ENCODE results near the gene KPNA5.
A peak's percentile ranks its signal among the peaks of the same experiment; 100 is the strongest.
"Not testable (repeated sequence)": the region's sequence is repeated elsewhere in the genome, so short reads cannot be mapped to it uniquely, and the experiment has no call there.

Gene KPNA5

DNA sequence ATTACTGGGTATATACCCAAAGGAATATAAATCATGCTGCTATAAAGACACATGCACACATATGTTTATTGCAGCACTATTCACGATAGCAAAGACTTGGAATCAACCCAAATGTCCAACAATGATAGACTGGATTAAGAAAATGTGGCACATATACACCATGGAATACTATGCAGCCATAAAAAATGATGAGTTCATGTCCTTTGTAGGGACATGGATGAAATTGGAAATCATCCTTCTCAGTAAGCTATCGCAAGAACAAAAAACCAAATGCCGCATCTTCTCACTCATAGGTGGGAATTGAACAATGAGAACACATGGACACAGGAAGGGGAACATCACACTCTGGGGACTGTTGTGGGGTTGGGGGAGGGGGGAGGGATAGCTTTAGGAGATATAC is 59.5 kb downstream of the KPNA5 start:
- H3K9ac ChIP-seq (ENCODE audit: low read depth, low read length); H3K36me3 ChIP-seq (ENCODE audit: insufficient read depth, low read length); H3K4me1 ChIP-seq (ENCODE audit: insufficient read depth, low read length); H3K9me3 ChIP-seq (ENCODE audit: control insufficient read depth, insufficient read depth, low read length): not testable (repeated sequence)

DNA sequence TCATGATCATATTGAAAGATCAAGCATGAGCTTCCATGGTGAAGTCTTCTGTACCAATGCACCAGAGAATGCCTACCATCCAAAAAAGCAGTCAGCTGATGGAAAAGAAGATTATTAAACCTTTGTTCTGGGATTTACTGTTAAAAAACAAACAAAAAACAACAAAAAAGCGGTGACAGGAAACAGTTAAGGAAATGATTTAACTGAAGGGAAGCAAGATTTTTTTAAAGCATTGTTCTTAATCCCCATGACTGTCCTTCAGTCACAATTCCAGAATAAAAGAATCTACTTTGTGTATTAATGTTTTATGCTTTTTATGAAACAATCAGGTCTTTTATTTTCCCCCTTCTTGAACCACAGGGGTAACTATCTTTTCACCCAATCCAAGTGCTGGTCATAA is 60.6 kb downstream of the KPNA5 start:
- no peak overlapping the region for H3K9ac ChIP-seq (ENCODE audit: low read depth, low read length)
- no peaks in the 10 kb centered on the region for H3K4me1 ChIP-seq (ENCODE audit: insufficient read depth, low read length)
- H3K9me3 ChIP-seq (ENCODE audit: control insufficient read depth, insufficient read depth, low read length): peaks cover 5% of the 10 kb centered on the region; the same call in 1 of the 2 replicates
- H3K36me3 ChIP-seq (ENCODE audit: insufficient read depth, low read length): no peaks in the 10 kb centered on the region

DNA sequence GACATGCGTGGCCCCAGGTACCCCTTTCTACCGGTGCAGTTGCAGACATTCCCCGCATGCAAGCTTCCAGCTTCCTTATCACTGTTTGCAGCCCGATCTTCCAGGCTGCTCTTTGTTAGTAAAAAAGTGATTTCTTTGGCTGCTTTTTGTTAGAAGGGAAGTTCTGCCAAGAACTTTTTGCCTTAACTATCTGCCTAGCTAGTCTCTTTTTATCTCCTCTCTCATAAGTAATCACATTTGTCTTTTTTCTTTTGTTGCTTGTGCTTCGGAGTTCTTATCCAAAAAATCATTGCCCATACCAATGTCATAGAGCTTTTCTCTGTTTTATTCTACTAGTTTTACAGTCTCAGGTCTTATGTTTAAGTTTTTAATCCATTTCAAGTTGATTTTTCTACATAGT is 64.2 kb downstream of the KPNA5 start:
- H3K4me1 ChIP-seq (ENCODE audit: insufficient read depth, low read length): no peaks in the 10 kb centered on the region
- no peak overlapping the region for H3K9ac ChIP-seq (ENCODE audit: low read depth, low read length)
- no peaks in the 10 kb centered on the region for H3K9me3 ChIP-seq (ENCODE audit: control insufficient read depth, insufficient read depth, low read length)
- H3K36me3 ChIP-seq (ENCODE audit: insufficient read depth, low read length): no peaks in the 10 kb centered on the region

DNA sequence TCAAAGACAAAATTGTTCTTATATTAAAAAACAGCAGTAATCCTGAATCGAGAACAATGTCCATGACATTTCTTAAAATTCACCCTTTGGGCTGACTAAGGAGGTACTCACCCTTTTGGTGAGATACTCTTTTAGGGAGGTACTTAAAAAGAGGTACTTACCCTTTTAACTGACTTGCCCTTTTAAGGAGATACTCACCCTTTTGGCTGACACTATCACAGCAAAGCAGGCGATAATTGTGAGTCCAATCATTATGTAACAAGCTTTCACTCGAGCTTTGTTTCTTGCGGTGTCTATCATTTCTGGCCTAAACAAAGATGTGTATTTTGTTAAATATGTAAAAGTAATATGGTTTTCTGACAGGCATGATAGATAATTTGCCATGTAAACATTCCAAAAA is 80.8 kb downstream of the KPNA5 start:
- Histone ChIP-seq H3K9me3 (ENCODE audit: control insufficient read depth, insufficient read depth, low read length) (no peaks in the 10 kb centered on the region), H3K4me1 (ENCODE audit: insufficient read depth, low read length) (peaks cover 9% of the 10 kb centered on the region), H3K36me3 (ENCODE audit: insufficient read depth, low read length) (no peaks in the 10 kb centered on the region)

DNA sequence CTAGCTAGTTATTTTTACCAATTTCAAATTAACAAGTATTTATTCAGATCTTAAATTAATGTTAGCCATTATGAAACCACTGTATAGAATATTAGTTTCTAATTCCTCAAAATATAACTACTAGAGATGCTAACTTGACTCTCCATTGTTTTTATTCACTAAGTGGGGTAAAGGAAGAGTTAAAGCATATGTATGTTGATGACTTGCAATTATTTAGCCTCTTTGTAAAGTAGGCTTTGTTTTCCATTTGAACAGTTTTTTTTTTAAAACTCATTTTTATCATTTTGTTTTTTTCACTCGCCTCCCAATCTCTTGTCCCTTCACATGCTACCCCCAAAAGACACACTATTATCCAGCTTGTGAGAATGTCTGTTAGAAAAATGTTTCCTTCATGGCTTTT is 81.2 kb downstream of the KPNA5 start:
- Histone ChIP-seq H3K4me1 (ENCODE audit: insufficient read depth, low read length) (peaks cover 9% of the 10 kb centered on the region), H3K36me3 (ENCODE audit: insufficient read depth, low read length) (no peaks in the 10 kb centered on the region), H3K9ac (ENCODE audit: low read depth, low read length) (no peak overlapping the region), H3K9me3 (ENCODE audit: control insufficient read depth, insufficient read depth, low read length) (no peaks in the 10 kb centered on the region)

More for the DNA sequence above, 80.8 kb downstream of the KPNA5 start:
- H3K9ac ChIP-seq (ENCODE audit: low read depth, low read length): no peak overlapping the region

DNA sequence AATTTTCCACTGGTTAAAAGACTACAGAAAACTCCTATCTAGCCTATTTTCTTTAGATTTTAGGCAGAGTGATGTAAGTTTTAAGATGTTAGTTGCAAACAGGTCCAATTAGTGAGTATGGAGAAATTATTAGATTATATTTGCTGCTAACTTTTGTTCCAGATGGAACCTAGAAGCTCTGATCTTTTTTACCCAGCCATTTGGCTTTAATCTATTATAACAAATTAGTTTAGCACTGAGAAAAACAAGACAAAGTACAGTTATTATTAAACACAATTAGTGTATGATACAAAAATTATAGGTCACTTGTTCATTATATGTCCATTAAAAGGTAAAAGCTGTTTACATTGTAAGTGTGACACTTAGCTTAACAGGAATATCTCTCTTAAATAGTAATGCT is 82.0 kb downstream of the KPNA5 start:
- Histone ChIP-seq H3K36me3 (ENCODE audit: insufficient read depth, low read length) (no peaks in the 10 kb centered on the region), H3K9me3 (ENCODE audit: control insufficient read depth, insufficient read depth, low read length) (no peaks in the 10 kb centered on the region), H3K4me1 (ENCODE audit: insufficient read depth, low read length) (peaks cover 9% of the 10 kb centered on the region), H3K9ac (ENCODE audit: low read depth, low read length) (no peak overlapping the region)

DNA sequence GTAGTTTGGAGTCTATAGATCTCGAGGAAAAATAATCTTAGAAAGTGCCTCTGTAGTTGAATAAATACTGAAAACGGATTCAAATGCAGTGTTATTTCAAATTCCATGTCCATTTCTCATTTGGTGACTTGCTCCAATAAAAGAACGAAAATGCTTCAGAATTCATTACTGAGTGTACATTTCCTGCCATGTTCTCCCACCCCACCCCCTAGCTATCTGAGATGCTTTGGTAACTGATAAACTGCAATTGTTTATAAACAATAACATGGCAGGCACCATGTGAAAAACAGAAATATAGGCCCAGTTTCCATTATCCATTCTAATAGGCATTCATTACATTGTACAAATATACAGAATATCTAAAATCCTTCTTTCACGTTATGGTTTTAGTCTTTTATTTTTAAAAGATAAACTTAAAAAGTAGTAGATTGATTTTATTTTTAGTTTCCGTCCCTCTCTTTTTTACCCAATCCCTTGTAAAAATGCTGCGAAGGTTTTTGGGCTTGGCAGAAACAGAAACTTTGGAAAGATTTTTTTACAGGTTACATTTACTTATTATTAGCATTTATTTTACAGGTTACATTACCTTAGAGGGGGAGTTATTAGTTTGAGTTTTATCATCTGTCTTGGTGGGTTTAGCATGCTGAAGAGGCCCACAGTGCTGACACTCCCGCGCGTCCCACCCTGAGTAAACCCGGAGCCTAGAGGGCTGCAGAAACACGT is 83.1 kb downstream of the KPNA5 start:
- Histone ChIP-seq H3K36me3 (ENCODE audit: insufficient read depth, low read length) (no peaks in the 10 kb centered on the region), H3K9ac (ENCODE audit: low read depth, low read length) (peak overlapping the region; percentile 62; the same call in 1 of the 2 replicates), H3K4me1 (ENCODE audit: insufficient read depth, low read length) (peaks cover 9% of the 10 kb centered on the region), H3K9me3 (ENCODE audit: control insufficient read depth, insufficient read depth, low read length) (no peaks in the 10 kb centered on the region)

DNA sequence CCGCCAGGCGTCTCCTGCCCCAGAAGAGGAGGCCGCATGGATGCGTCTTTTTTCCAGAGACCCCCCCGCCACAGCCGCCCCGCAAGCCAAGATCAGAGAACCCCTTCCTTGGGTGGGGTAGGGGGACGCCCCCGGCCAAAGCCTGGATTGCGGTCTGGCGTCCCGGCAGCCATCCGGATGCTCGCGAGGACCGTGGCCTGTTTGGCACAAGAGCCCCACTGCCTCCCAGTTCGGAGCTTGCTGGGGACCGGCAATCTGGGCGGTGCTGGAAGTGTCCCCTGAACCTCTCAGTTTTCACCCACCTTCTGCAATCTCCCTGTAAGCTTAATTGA is 83.6 kb downstream of the KPNA5 start:
- H3K9me3 ChIP-seq (ENCODE audit: control insufficient read depth, insufficient read depth, low read length): no peaks in the 10 kb centered on the region
- H3K4me1 ChIP-seq (ENCODE audit: insufficient read depth, low read length): peaks cover 9% of the 10 kb centered on the region
- H3K9ac ChIP-seq (ENCODE audit: low read depth, low read length): peak overlapping the region; percentile 62; the same call in 1 of the 2 replicates

DNA sequence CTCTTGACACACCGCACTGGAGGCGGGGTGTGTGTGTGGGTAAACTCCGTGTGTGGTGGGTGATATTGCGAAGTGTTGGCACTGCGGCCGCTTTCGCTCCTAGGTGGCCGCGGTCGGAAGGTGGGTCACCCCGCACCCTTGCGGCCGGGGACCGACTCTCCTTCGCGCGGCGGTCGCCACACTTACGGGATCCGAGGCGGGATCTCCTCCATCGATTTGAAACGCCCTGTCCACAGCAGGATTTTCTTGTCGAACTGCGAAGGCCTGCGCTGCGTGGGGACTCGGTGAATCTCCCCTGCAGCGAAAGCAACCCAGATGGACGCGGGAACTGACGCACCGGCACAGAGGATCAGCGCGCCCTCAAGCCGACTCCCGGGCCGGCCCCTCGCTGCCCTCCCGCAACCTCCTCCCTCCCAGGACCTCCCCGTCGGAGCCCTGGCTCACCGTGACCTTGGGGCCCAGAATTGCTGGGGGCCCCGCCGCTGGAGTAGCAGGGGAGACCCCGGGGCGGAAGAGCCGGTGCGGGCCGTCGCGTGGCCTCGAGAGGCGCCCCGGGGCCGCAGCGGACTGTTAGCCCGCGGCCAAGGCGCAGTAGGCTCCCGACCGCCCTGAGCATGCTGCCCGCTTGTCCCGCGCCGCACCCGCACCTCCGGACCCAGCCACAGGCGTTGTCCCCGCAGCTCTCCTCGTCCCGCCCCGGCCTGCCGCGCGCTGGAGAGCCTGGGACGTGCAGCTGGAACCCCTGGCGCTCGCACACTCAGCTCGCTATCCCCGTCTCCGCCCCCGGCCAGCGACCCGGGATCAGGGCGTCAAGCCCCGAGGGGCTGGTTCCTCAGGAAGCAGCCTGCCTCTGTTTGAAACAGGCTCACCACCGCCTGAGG is 84.2 kb downstream of the KPNA5 start, which contains the start of gene FAM162B:
Gene FAM162B (minus strand): TSS at position 759 of the 881 bp plus-strand sequence. CDS start 143 bp downstream, at position 616.
- Histone ChIP-seq H3K4me1 (ENCODE audit: insufficient read depth, low read length) (peaks cover 9% of the 10 kb centered on the region), H3K36me3 (ENCODE audit: insufficient read depth, low read length) (no peaks in the 10 kb centered on the region), H3K9me3 (ENCODE audit: control insufficient read depth, insufficient read depth, low read length) (no peaks in the 10 kb centered on the region), H3K9ac (ENCODE audit: low read depth, low read length) (peak within 1 kb of the TSS; percentile 62)

More for the DNA sequence above, 83.6 kb downstream of the KPNA5 start:
- no peaks in the 10 kb centered on the region for H3K36me3 ChIP-seq (ENCODE audit: insufficient read depth, low read length)

DNA sequence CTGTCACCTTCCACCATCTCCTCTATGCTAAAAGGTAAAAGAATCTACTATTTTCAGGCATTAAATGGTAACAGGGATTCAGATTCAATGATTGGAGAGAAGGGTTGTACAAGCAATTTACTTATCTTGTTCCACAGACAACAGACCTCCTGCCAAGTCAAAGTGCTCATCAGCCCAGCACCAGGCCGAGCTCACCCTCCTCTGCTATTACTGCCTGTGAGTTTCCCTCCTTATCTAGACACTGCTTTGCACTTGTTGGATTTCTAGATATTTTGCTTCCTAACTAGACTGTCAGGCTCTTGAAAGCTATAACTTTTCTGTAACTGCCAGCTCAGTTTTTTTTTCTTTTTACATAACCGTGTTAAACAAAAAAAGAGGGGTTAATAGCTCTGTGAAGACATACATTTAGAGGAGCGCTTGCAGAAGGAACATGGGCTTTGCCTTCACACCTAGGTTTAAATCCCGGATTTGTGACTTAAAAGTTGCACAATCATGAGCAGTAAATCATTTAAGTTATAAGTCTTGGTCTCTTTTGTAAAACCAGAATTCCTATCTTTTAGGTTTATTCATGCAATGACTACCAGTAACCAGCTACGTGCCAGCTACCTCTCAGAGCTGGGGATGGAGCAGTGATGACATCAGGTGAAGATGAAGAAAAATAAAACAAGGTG is 85.6 kb downstream of the KPNA5 start:
- Histone ChIP-seq H3K9me3 (ENCODE audit: control insufficient read depth, insufficient read depth, low read length) (no peaks in the 10 kb centered on the region), H3K9ac (ENCODE audit: low read depth, low read length) (no peak overlapping the region), H3K36me3 (ENCODE audit: insufficient read depth, low read length) (no peaks in the 10 kb centered on the region), H3K4me1 (ENCODE audit: insufficient read depth, low read length) (peaks cover 9% of the 10 kb centered on the region)

DNA sequence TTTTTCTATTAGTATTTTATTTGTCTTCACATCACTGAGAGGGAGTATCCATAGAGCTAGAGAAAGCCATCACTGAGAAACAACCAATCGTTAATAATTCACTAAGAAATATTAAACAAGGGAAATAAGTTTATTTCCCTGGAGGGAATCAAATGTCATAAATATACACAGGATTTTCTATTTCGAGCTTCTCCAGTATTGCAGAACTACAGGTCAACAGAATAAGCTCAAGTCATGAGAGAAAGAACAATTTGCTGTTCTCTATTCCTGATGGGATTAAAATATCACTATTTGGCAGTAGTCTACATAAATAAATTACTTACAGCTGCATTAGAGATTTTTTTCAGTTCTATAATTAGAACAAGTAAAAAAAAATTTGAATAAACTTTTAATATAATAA is 86.7 kb downstream of the KPNA5 start:
- Histone ChIP-seq H3K9ac (ENCODE audit: low read depth, low read length) (no peak overlapping the region), H3K9me3 (ENCODE audit: control insufficient read depth, insufficient read depth, low read length) (no peaks in the 10 kb centered on the region), H3K36me3 (ENCODE audit: insufficient read depth, low read length) (no peaks in the 10 kb centered on the region), H3K4me1 (ENCODE audit: insufficient read depth, low read length) (peaks cover under 1% of the 10 kb centered on the region)

DNA sequence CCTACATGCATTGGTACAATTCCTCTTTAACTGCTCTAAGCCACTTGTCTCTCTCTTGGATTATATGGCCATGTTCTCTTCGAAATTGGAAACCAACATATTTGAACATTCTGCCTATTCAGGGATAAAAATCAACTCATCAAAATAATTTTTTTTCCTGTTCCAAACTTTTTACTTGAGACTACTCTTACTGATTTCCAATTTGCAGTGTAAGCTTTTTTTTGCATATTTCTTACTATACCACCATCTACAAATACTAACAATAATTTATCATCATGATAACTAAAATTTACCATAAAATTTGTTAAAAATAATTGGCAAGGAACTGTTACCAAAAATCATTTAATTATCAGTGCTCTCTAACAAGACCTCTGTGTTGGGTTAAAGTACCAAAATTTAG is 91.4 kb downstream of the KPNA5 start:
- Histone ChIP-seq H3K9ac (ENCODE audit: low read depth, low read length) (no peak overlapping the region), H3K4me1 (ENCODE audit: insufficient read depth, low read length) (no peaks in the 10 kb centered on the region), H3K36me3 (ENCODE audit: insufficient read depth, low read length) (no peaks in the 10 kb centered on the region), H3K9me3 (ENCODE audit: control insufficient read depth, insufficient read depth, low read length) (no peaks in the 10 kb centered on the region)

DNA sequence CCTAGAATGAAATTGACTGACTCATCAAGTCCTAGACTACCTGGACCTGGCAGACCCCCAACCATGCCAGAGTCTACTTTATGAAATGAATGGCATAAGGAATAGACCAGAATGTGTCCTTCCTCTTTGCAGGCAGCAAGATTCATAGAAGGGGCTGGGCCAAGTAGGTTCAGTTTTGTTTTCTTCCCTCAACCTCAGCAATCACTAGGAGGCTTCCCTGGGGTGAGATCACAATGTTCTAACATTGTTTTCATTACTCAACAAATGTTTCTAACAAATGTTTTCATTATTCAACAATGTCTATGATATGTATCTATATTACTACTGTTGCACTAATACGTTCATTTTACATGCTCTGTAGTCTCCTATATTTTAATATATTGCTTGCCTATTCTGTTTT is 92.9 kb downstream of the KPNA5 start:
- Histone ChIP-seq H3K4me1 (ENCODE audit: insufficient read depth, low read length) (no peaks in the 10 kb centered on the region), H3K9me3 (ENCODE audit: control insufficient read depth, insufficient read depth, low read length) (no peaks in the 10 kb centered on the region), H3K9ac (ENCODE audit: low read depth, low read length) (no peak overlapping the region)

DNA sequence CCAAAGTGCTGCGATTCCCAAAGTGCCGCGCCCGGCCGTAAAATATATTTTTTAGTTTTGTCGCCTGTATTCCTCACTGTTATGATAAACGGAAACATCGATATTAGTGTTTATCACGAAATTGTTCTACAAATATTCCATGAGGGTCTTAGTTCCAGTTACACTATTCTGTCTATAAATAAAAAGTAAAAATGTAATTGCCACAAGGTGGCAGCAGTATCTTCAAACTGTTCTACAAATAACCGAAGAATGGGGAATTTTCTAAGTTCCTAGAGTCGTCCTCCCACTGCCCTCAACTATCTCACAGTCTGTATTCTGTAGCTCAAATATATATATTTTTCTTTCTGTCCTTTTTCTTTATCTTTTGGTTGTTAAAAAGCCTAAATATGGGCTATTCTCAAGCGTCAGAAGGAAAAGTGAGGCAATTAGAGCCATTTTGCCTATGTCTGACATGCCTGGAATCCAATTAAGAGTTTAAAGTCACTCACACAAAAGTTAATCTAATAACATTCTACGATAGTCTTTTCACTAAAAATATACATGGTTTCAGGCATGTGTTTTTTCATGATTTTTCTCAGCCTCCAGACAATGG is 98.7 kb downstream of the KPNA5 start:
- H3K9me3 ChIP-seq (ENCODE audit: control insufficient read depth, insufficient read depth, low read length): no peaks in the 10 kb centered on the region
- H3K9ac ChIP-seq (ENCODE audit: low read depth, low read length): no peak overlapping the region; the same call in 1 of the 2 replicates
- H3K4me1 ChIP-seq (ENCODE audit: insufficient read depth, low read length): no peaks in the 10 kb centered on the region
- no peaks in the 10 kb centered on the region for H3K36me3 ChIP-seq (ENCODE audit: insufficient read depth, low read length)

More for the DNA sequence above, 92.9 kb downstream of the KPNA5 start:
- no peaks in the 10 kb centered on the region for H3K36me3 ChIP-seq (ENCODE audit: insufficient read depth, low read length)

All from ES-I3 (cell line).